IMR-90 (cell line): ENCODE data around the gene PIP5K1B. TPM values are rescaled to one million over a fixed set of nuclear protein-coding genes. Genes with fewer than 3 reads are reported as not detected.

ENCODE experiments used
- ATAC-seq: fragments of 200-7000 bp; cut with Tn5 transposase; 2 replicates; pipeline ENCODE4 v1.9.1; 2020; ENCODE audit warnings: low read depth, mild to moderate bottlenecking, moderate library complexity
- BruUV-seq: library from RNA; stranded (reverse); fragments of 400-500 nt; replicated peaks from 2 replicates; lab custom pipeline; 2021; lab: Mats Ljungman, UMichigan
- CTCF ChIA-PET: fragments of 300-600 bp; formaldehyde crosslinking; extraction: SDS; loops from one replicate; lab custom pipeline; 2021; ENCODE audit warnings: antibody characterized with exemption; lab: Yijun Ruan, JAX
- POLR2A ChIA-PET: fragments of 300-600 bp; sonication (Branson Sonifier 250); formaldehyde crosslinking; loops from one replicate; lab custom pipeline; 2022; ENCODE audit warnings: antibody characterized with exemption; ENCODE audit not compliant: unreplicated experiment; lab: Charles Lee
- DNase-seq: peaks from one replicate; pipeline ENCODE4 v3.0.0; 2013
- H2AFZ ChIP-seq: replicated peaks from 2 replicates; pipeline ENCODE3; 2013; ENCODE audit warnings: low read length, mild to moderate bottlenecking; ENCODE audit not compliant: poor library complexity
- H2AK5ac ChIP-seq: 2 replicates; pipeline ENCODE4 v1.6.1; 2013; ENCODE audit warnings: low read depth, low read length, inconsistent platforms
- H2AK9ac ChIP-seq: replicated peaks from 2 replicates; pipeline ENCODE3; 2013; ENCODE audit warnings: mild to moderate bottlenecking, low read depth, low read length, moderate library complexity; ENCODE audit not compliant: poor library complexity
- H2BK120ac ChIP-seq: 2 replicates; pipeline ENCODE4 v1.6.1; 2013; ENCODE audit warnings: low read depth, low read length, inconsistent platforms
- H2BK15ac ChIP-seq: 3 replicates; pipeline ENCODE4 v1.6.1; 2013; ENCODE audit warnings: low read depth, low read length, inconsistent platforms
- H2BK20ac ChIP-seq: 2 replicates; pipeline ENCODE4 v1.6.1; 2013; ENCODE audit warnings: low read depth, mild to moderate bottlenecking, inconsistent platforms, low read length, moderate library complexity
- H2BK5ac ChIP-seq: 2 replicates; pipeline ENCODE4 v1.6.1; 2013; ENCODE audit warnings: mild to moderate bottlenecking, low read depth, low read length, inconsistent platforms; ENCODE audit not compliant: poor library complexity, severe bottlenecking
- H3K14ac ChIP-seq: replicated peaks from 2 replicates; pipeline ENCODE4 v1.6.1; 2013; ENCODE audit warnings: low read depth, low read length, inconsistent platforms
- H3K18ac ChIP-seq: 2 replicates; pipeline ENCODE4 v1.6.1; 2013; ENCODE audit warnings: low read depth, low read length, control low read depth
- H3K23ac ChIP-seq: 2 replicates; pipeline ENCODE4 v1.6.1; 2013; ENCODE audit warnings: low read depth, low read length, inconsistent platforms
- H3K27ac ChIP-seq: 2 replicates; pipeline ENCODE4 v1.5.1; 2013; ENCODE audit warnings: mild to moderate bottlenecking, control low read depth, low read length; ENCODE audit not compliant: insufficient read depth
- H3K27me3 ChIP-seq: 2 replicates; pipeline ENCODE4 v1.6.1; 2013; ENCODE audit warnings: low read length; ENCODE audit not compliant: control insufficient read depth, insufficient read depth
- H3K36me3 ChIP-seq: 2 replicates; pipeline ENCODE4 v1.6.1; 2013; ENCODE audit warnings: low read length, mixed read lengths; ENCODE audit not compliant: control insufficient read depth, insufficient read depth
- H3K4ac ChIP-seq: 2 replicates; pipeline ENCODE4 v1.6.1; 2013; ENCODE audit warnings: low read depth, low read length, inconsistent platforms
- H3K4me1 ChIP-seq: 2 replicates; pipeline ENCODE4 v1.6.1; 2013; ENCODE audit warnings: low read length, mixed read lengths; ENCODE audit not compliant: control insufficient read depth, insufficient read depth
- H3K4me2 ChIP-seq: 2 replicates; pipeline ENCODE4 v1.6.1; 2013; ENCODE audit warnings: low read depth, mild to moderate bottlenecking, control low read depth, low read length, moderate library complexity
- H3K4me3 ChIP-seq: 2 replicates; pipeline ENCODE4 v1.5.1; 2013; ENCODE audit warnings: low read depth, mild to moderate bottlenecking, control low read depth, low read length, moderate library complexity; ENCODE audit not compliant: insufficient read depth
- H3K56ac ChIP-seq: 2 replicates; pipeline ENCODE4 v1.6.1; 2013; ENCODE audit warnings: low read length, inconsistent platforms; ENCODE audit not compliant: insufficient read depth; ENCODE audit errors: extremely low read depth
- H3K79me1 ChIP-seq, 2 experiments: 2 replicates each; pipeline ENCODE4 v1.6.1; 2013; ENCODE audit warnings: low read length in 2 of 2, inconsistent platforms in 1 of 2, low read depth in 1 of 2
- H3K9ac ChIP-seq: 2 replicates; pipeline ENCODE4 v1.6.1; 2013; ENCODE audit warnings: low read depth, low read length, control low read depth
- H3K9me1 ChIP-seq: 2 replicates; pipeline ENCODE4 v1.6.1; 2013; ENCODE audit warnings: low read length, inconsistent platforms; ENCODE audit not compliant: insufficient read depth
- H3K9me3 ChIP-seq: 2 replicates; pipeline ENCODE4 v1.6.1; 2013; ENCODE audit warnings: low read length; ENCODE audit not compliant: control insufficient read depth, insufficient read depth
- H4K20me1 ChIP-seq: 2 replicates; pipeline ENCODE4 v1.6.1; 2013; ENCODE audit warnings: low read length, inconsistent platforms; ENCODE audit not compliant: insufficient read depth
- H4K5ac ChIP-seq: 2 replicates; pipeline ENCODE4 v1.6.1; 2013; ENCODE audit warnings: mild to moderate bottlenecking, low read depth, low read length, control low read depth
- H4K8ac ChIP-seq, 2 experiments: 2 replicates each; pipeline ENCODE4 v1.6.1; 2013; ENCODE audit warnings: low read depth in 2 of 2, low read length in 2 of 2, control low read depth in 1 of 2, inconsistent platforms in 1 of 2
- H4K91ac ChIP-seq: 2 replicates; pipeline ENCODE4 v1.6.1; 2013; ENCODE audit warnings: low read depth, low read length, inconsistent platforms; ENCODE audit not compliant: insufficient read depth
- BHLHE40 ChIP-seq: fragments of 150-350 bp; IDR thresholded peaks from 2 replicates; pipeline ENCODE4 v1.6.1; 2016; ENCODE audit warnings: mild to moderate bottlenecking, low read depth, low read length
- CEBPB ChIP-seq: IDR thresholded peaks from 2 replicates; pipeline ENCODE4 v1.6.1; 2012; ENCODE audit warnings: low read depth, low read length, improper control_type of control experiment
- CHD1 ChIP-seq: IDR thresholded peaks from 2 replicates; pipeline ENCODE4 v1.6.1; 2012; ENCODE audit warnings: low read depth, low read length, improper control_type of control experiment
- FOS ChIP-seq: fragments of 150-350 bp; IDR thresholded peaks from 2 replicates; pipeline ENCODE4 v1.6.1; 2016; ENCODE audit warnings: low read depth, low read length
- MAZ ChIP-seq: IDR thresholded peaks from 2 replicates; pipeline ENCODE4 v1.6.1; 2012; ENCODE audit warnings: low read depth, mild to moderate bottlenecking, low read length, improper control_type of control experiment, moderate library complexity, borderline replicate concordance
- MXI1 ChIP-seq: IDR thresholded peaks from 2 replicates; pipeline ENCODE4 v1.6.1; 2012; ENCODE audit warnings: low read depth, mild to moderate bottlenecking, low read length, moderate library complexity, borderline replicate concordance
- NFE2L2 ChIP-seq: fragments of 150-350 bp; IDR thresholded peaks from 2 replicates; pipeline ENCODE4 v1.6.1; 2016; ENCODE audit warnings: low read depth, mild to moderate bottlenecking, low read length
- POLR2A ChIP-seq: IDR thresholded peaks from 2 replicates; pipeline ENCODE4 v1.6.1; 2012; ENCODE audit warnings: mild to moderate bottlenecking, low read depth, low read length
- RAD21 ChIP-seq: IDR thresholded peaks from 2 replicates; pipeline ENCODE4 v1.6.1; 2012; ENCODE audit warnings: low read length, improper control_type of control experiment
- WGBS, 2 experiments: methylation state at CpG; one replicate each; pipeline versions ENCODE4 v1.1.5 to v1.1.7; 2013; ENCODE audit warnings: missing lambda C conversion rate in 2 of 2; ENCODE audit not compliant: insufficient read length in 1 of 2; ENCODE audit errors: extremely low coverage in 2 of 2; 5-methylcytosine and 5-hydroxymethylcytosine counted together
- dilution Hi-C: fragments of 300-500 bp; cut with HindIII; formaldehyde crosslinking; loops from one replicate; pipeline ENCODE4 v1.14.3; 2018; ENCODE audit warnings: low sequenced_read_pairs; ENCODE audit not compliant: unreplicated experiment
- in situ Hi-C: fragments of 300-500 bp; cut with MboI; formaldehyde crosslinking; loops from 3 replicates; pipeline ENCODE4 v1.14.3; 2019; ENCODE audit warnings: low sequenced_read_pairs, inconsistent platforms, mixed read lengths
- intact Hi-C: fragments of 100-400 bp; cut with micrococcal nuclease; formaldehyde crosslinking; loops from 2 replicates; pipeline ENCODE4 v1.10.0; 2022
- polyA plus RNA-seq, 3 experiments: library from polyadenylated mRNA; depleted of rRNA; stranded (reverse); fragments of >200 nt; gene quantifications; 2 replicates each; pipeline ENCODE4 v1.2.3, GENCODE V29; 2012; ENCODE audit warnings: low replicate concordance in 1 of 3
- total RNA-seq: library from RNA; depleted of rRNA; stranded (reverse); fragments of >200 nt; gene quantifications from 2 replicates; pipeline ENCODE4 v1.2.3, GENCODE V29; 2012
- TF ChIP-seq, protein P1 (sequence below): conservative IDR thresholded peaks from 2 replicates; pipeline ENCODE4 v1.5.1; 2012; ENCODE audit warnings: mild to moderate bottlenecking, low read depth, low read length, improper control_type of control experiment
- TF ChIP-seq, protein P2 (sequence below): fragments of 150-350 bp; IDR thresholded peaks from 2 replicates; pipeline ENCODE4 v1.6.1; 2016; ENCODE audit warnings: low read depth, mild to moderate bottlenecking, low read length, moderate library complexity, borderline replicate concordance
- TF ChIP-seq, protein P3 (sequence below): fragments of 150-350 bp; IDR thresholded peaks from 2 replicates; pipeline ENCODE4 v1.6.1; 2017; ENCODE audit warnings: mild to moderate bottlenecking, antibody characterized with exemption, low read length, low read depth

Gene PIP5K1B
- total and polyA plus RNA-seq, 2 of the 4 experiments (the other 2 are of a cell fraction) = not detected

DNA sequence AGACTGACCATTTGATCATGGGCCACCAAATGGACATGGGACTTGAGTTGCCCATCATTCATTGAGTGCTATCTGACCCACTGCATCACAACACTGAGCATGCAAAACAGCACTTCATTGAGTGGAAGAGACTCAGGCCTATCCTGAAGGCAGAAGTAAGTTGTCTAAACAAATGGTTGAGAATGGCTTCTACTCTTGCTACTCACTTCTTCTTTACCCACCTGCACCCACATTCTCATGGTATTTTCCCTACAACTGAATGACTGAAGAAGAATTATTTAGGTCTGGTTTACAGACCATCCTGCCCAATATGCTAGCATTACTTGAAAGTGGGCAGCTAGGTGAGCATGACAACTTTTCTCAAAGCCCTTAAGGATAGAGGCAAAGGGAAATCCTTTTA is 41.0 kb upstream of the PIP5K1B start (continued):
- no peak for TF ChIP-seq CHD1

DNA sequence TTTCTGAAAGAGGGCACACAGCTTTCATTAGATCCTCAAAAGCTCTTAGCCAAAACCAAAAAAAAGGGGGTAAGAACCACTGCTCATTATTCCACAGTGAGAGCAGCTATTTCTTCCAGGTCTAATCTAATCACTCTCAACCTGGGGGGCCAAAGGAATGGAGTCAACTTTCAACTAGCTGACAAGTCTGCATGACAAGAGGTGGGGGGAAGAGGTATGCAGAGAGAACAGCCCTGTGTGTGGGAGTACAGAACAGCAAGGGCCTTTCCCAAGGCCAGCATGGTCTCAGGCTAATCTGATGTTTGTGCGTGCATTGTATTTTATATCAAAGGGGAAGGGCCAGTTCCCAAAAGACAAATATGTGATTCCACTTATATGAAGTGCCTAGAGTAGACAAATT is 36.9 kb upstream of the PIP5K1B start:
- Histone ChIP-seq H3K4me3 (no peak overlapping the region), H4K5ac (no peak overlapping the region), H4K91ac (no peak overlapping the region), H2BK20ac (no peak overlapping the region), H2AK5ac (no peak overlapping the region), H3K27ac (no peak overlapping the region), H3K4me2 (no peak overlapping the region), H4K8ac (no peak overlapping the region), H3K9ac (no peak overlapping the region), H3K36me3 (no peaks in the 10 kb centered on the region), H3K9me1 (no peaks in the 10 kb centered on the region), H2BK5ac (no peak overlapping the region), H3K4ac (no peak overlapping the region), H2BK120ac (no peak overlapping the region), H3K23ac (no peak overlapping the region), H4K20me1 (no peaks in the 10 kb centered on the region), H2BK15ac (no peak overlapping the region), H3K79me1 (no peaks in the 10 kb centered on the region), H3K18ac (no peak overlapping the region), H3K14ac (no peak overlapping the region), H3K56ac (no peak overlapping the region), H2AK9ac (no peak overlapping the region), H3K27me3 (peaks cover 2% of the 10 kb centered on the region; the same call in 1 of the 2 replicates), H3K9me3 (no peaks in the 10 kb centered on the region), H3K4me1 (no peaks in the 10 kb centered on the region), H2AFZ (no peak overlapping the region)
- ChIA-PET CTCF (no interaction called here), POLR2A (no interaction called here)
- ATAC-seq = no peak
- BruUV-seq = no TSS peak
- no CpG with 5 or more reads among the region's 1 CpG for WGBS, 2 experiments
- dilution Hi-C loops = no loop called here
- in situ Hi-C loops = no loop called here
- DNase-seq = no peak
- intact Hi-C loops = no loop called here
- TF ChIP-seq, protein P1, sequence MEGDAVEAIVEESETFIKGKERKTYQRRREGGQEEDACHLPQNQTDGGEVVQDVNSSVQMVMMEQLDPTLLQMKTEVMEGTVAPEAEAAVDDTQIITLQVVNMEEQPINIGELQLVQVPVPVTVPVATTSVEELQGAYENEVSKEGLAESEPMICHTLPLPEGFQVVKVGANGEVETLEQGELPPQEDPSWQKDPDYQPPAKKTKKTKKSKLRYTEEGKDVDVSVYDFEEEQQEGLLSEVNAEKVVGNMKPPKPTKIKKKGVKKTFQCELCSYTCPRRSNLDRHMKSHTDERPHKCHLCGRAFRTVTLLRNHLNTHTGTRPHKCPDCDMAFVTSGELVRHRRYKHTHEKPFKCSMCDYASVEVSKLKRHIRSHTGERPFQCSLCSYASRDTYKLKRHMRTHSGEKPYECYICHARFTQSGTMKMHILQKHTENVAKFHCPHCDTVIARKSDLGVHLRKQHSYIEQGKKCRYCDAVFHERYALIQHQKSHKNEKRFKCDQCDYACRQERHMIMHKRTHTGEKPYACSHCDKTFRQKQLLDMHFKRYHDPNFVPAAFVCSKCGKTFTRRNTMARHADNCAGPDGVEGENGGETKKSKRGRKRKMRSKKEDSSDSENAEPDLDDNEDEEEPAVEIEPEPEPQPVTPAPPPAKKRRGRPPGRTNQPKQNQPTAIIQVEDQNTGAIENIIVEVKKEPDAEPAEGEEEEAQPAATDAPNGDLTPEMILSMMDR = no peak
- TF ChIP-seq, protein P2, sequence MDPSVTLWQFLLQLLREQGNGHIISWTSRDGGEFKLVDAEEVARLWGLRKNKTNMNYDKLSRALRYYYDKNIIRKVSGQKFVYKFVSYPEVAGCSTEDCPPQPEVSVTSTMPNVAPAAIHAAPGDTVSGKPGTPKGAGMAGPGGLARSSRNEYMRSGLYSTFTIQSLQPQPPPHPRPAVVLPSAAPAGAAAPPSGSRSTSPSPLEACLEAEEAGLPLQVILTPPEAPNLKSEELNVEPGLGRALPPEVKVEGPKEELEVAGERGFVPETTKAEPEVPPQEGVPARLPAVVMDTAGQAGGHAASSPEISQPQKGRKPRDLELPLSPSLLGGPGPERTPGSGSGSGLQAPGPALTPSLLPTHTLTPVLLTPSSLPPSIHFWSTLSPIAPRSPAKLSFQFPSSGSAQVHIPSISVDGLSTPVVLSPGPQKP = no peak
- no peak for TF ChIP-seq BHLHE40
- TF ChIP-seq MXI1 = no peak
- no peak for TF ChIP-seq NFE2L2
- TF ChIP-seq CEBPB = no peak
- TF ChIP-seq POLR2A = no peak
- no peak for TF ChIP-seq CHD1
- no peak for TF ChIP-seq MAZ
- TF ChIP-seq, protein P3, sequence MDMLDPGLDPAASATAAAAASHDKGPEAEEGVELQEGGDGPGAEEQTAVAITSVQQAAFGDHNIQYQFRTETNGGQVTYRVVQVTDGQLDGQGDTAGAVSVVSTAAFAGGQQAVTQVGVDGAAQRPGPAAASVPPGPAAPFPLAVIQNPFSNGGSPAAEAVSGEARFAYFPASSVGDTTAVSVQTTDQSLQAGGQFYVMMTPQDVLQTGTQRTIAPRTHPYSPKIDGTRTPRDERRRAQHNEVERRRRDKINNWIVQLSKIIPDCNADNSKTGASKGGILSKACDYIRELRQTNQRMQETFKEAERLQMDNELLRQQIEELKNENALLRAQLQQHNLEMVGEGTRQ = no peak
- no peak for TF ChIP-seq FOS
- no peak for TF ChIP-seq RAD21
